ENCODE measurements around the gene B3GNT9. TPM values are rescaled to one million over a fixed set of nuclear protein-coding genes. Genes with fewer than 3 reads are reported as not detected.

Gene B3GNT9
- total and polyA plus RNA-seq, 12 donors, result 2.9 to 52.1 (median 19.6) TPM

- Histone ChIP-seq H3K4me3 (peak overlapping the region in 2 of 4 donors; percentile 4 to 46), H3K27me3 (no peaks in the 10 kb centered on the region), H3K4me1 (replicated peaks in 1 of 2) (peaks cover 43 to 58% of the 10 kb centered on the region in 2 donors), H3K36me3 (replicated peaks in 1 of 2) (no peaks in the 10 kb centered on the region), H3K27ac (peak overlapping the region; percentile 82 to 98 (median 97)), H3K9me3 (replicated peaks in 1 of 3) (no peaks in the 10 kb centered on the region)
- TF ChIP-seq, protein P1, sequence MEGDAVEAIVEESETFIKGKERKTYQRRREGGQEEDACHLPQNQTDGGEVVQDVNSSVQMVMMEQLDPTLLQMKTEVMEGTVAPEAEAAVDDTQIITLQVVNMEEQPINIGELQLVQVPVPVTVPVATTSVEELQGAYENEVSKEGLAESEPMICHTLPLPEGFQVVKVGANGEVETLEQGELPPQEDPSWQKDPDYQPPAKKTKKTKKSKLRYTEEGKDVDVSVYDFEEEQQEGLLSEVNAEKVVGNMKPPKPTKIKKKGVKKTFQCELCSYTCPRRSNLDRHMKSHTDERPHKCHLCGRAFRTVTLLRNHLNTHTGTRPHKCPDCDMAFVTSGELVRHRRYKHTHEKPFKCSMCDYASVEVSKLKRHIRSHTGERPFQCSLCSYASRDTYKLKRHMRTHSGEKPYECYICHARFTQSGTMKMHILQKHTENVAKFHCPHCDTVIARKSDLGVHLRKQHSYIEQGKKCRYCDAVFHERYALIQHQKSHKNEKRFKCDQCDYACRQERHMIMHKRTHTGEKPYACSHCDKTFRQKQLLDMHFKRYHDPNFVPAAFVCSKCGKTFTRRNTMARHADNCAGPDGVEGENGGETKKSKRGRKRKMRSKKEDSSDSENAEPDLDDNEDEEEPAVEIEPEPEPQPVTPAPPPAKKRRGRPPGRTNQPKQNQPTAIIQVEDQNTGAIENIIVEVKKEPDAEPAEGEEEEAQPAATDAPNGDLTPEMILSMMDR (IDR thresholded peaks at IDR 0.05), result no peak
- TF ChIP-seq POLR2A (IDR thresholded peaks at IDR 0.05), result no peak
- 41 to 75% (median 58%) methylated on average over 8 to 31 of the region's 31 CpGs for WGBS, 4 donors
- DNase-seq, result peak in 1 of 7 donors; percentile 53
- intact Hi-C loops (cut with DNase I), result no loop called here
Measured at GRCh38 chr16:67174706-67175231, 24.0 kb upstream of the B3GNT9 start.

DNA sequence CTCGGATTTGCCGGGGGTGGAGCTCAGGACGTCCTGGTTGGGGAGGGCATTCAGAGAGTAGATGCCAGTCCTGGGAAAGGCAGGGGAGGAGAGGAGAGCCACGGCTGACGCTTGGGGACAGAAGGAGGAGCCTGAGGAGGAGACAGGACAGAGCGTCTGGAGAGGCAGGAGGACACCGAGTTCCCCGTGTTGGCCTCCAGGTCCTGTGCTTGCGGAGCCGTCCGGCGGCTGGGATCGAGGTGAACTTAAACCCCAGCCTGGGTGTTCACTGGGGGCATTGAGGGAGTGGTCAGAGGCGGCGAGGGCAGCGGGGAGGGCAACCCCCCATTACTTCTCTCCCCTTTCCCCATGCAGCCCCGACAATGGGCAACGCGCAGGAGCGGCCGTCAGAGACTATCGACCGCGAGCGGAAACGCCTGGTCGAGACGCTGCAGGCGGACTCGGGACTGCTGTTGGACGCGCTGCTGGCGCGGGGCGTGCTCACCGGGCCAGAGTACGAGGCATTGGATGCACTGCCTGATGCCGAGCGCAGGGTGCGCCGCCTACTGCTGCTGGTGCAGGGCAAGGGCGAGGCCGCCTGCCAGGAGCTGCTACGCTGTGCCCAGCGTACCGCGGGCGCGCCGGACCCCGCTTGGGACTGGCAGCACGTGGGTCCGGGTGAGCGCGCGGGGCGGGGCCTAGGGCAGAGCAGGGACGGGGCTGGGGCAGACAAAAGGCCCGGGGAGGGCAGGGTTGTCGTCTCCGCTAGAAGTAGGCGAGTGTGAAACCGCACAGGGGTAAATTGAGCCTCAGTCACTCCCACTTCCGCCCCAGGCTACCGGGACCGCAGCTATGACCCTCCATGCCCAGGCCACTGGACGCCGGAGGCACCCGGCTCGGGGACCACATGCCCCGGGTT is 23.3 kb upstream of the B3GNT9 start:
- Histone ChIP-seq H3K4me3 (peak overlapping the region in 2 of 4 donors; percentile 4 to 46), H3K36me3 (replicated peaks in 1 of 2) (no peaks in the 10 kb centered on the region), H3K27ac (peak overlapping the region; percentile 82 to 98 (median 97)), H3K27me3 (no peaks in the 10 kb centered on the region), H3K9me3 (replicated peaks in 1 of 3) (no peaks in the 10 kb centered on the region), H3K4me1 (replicated peaks in 1 of 2) (peaks cover 50 to 65% of the 10 kb centered on the region in 2 donors)
- WGBS, 4 donors, result 0 to 1% (median 1%) methylated on average over 13 to 71 of the region's 71 CpGs
- intact Hi-C loops (cut with DNase I), result no loop called here
- DNase-seq, result peak; percentile 90 to 97 (median 96)
- TF ChIP-seq, protein P1 (IDR thresholded peaks at IDR 0.05), result peak in 2 of 6 experiments; percentile 38 to 40
- peak; percentile 81 to 98 for TF ChIP-seq POLR2A (IDR thresholded peaks at IDR 0.05)

DNA sequence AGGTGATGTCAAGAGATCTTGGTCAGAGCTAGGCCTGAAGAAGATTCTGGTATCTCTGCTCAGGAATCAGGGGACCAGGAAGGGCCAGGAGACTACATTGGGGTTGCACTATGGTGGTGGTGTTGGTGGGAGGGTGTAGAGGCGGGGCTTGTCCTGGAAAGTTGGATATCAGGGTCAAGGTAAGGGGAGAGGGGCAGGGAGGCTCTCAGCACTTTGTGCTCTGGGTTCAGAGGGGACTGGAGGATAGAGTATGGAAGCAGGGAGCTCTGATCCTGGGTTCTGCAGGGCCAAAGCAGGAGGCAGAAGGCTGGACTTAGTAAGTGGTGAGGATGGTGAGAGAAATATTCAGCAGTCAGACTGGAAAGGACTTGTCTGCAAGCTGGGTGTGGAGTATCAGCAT is 22.5 kb upstream of the B3GNT9 start:
- Histone ChIP-seq H3K4me3 (peak overlapping the region in 1 of 4 donors; percentile 46), H3K36me3 (replicated peaks in 1 of 2) (no peaks in the 10 kb centered on the region), H3K9me3 (replicated peaks in 1 of 3) (no peaks in the 10 kb centered on the region), H3K27ac (peak overlapping the region; percentile 82 to 98 (median 97)), H3K27me3 (no peaks in the 10 kb centered on the region), H3K4me1 (replicated peaks in 1 of 2) (peaks cover 47 to 67% of the 10 kb centered on the region in 2 donors)
- 29 to 47% (median 42%) methylated on average over 1 of the region's 1 CpG for WGBS, 4 donors
- TF ChIP-seq POLR2A (IDR thresholded peaks at IDR 0.05), result no peak
- TF ChIP-seq, protein P1 (IDR thresholded peaks at IDR 0.05), result no peak
- DNase-seq, result no peak
- intact Hi-C loops (cut with DNase I), result no loop called here

- no peaks in the 10 kb centered on the region for H3K27me3 ChIP-seq
- peak in 2 of 7 donors; percentile 39 to 57 for DNase-seq
- no peaks in the 10 kb centered on the region for H3K9me3 ChIP-seq (replicated peaks in 1 of 3)
- intact Hi-C loops (cut with DNase I), result no loop called here
- peak overlapping the region in 3 of 4 donors; percentile 19 to 61 (median 40) for H3K4me3 ChIP-seq
- H3K4me1 ChIP-seq (replicated peaks in 1 of 2), result peaks cover 41 to 58% of the 10 kb centered on the region in 2 donors
- TF ChIP-seq, protein P1 (IDR thresholded peaks at IDR 0.05), result no peak
- TF ChIP-seq POLR2A (IDR thresholded peaks at IDR 0.05), result no peak
- WGBS, 4 donors, result 44 to 54% (median 47%) methylated on average over 10 to 14 of the region's 14 CpGs
- H3K27ac ChIP-seq, result peak overlapping the region; percentile 82 to 98 (median 93)
- H3K36me3 ChIP-seq (replicated peaks in 1 of 2), result no peaks in the 10 kb centered on the region
Measured at GRCh38 chr16:67170949-67171649, 20.3 kb upstream of the B3GNT9 start.
